ENCODE measurements around the gene CLDN6.

CLDN6 gene

DNA sequence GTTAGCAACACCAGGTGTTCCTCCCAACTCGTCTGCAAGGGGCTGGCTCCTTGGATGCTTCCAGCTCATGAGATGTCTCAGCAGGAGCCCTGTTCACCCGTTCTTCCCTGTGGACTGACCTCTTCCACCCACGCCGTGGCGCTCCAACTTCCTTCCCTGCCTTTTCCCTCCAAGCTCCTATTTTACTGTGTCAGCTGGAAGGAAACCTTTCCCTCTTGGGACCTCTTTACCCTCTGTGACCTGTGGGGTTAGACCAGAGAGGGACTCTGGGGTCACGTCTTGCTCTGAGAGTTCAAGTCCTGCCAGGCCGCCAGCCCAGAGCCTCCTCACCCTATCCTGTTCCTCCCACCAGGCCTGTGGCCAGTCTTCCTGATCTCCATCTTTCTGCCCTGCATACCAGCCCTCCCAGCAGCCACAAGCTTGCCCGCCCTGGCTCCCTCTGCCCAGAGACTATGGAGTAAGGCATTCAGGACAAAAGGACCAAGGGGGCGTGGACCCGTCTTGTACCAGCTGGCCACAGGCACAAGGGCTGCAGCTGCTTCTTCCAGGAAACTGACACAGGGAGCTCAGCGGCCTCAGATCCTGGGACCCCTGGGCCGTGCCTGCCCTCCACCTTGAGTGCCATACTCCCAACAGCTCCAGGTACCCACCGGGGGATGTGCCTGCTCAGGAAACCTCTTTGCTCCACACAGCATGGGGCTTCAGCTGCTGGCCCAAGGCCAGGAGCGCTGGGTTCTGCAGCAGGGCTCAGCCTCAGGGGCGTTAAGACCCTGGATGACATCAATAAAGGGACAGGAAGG lies 45.8 kb downstream of the CLDN6 start:
- DNase-seq (ENCODE audit: low read depth, low spot score), result no peak

DNA sequence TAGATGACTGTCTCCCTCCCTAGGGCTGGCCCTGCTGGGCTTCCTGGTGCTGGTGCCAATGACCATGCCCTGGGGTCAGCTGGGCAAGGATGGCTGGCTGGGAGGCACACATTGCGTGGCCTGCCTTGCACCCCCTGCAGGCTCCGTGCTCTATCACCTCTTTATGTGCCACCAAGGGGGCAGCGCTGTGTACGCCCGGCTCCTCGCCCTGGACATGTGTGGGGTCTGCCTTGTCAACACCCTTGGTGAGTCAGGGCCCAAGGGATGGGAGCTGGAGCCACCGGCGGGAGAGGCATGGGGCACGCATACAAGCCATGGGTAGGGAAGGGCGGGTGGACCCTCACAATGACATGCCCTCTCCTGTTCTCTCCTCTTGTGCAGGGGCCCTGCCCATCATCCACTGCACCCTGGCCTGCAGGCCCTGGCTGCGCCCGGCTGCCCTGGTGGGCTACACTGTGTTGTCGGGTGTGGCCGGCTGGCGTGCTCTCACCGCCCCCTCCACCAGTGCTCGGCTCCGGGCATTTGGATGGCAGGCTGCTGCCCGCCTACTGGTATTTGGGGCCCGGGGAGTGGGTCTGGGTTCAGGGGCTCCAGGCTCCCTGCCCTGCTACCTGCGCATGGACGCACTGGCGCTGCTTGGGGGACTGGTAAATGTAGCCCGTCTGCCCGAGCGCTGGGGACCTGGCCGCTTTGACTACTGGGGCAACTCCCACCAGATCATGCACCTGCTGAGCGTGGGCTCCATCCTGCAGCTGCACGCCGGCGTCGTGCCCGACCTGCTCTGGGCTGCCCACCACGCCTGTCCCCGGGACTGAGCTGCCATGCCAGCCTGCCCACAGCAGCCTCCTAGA lies 46.6 kb downstream of the CLDN6 start:
- no peak for DNase-seq (ENCODE audit: low read depth, low spot score)

DNA sequence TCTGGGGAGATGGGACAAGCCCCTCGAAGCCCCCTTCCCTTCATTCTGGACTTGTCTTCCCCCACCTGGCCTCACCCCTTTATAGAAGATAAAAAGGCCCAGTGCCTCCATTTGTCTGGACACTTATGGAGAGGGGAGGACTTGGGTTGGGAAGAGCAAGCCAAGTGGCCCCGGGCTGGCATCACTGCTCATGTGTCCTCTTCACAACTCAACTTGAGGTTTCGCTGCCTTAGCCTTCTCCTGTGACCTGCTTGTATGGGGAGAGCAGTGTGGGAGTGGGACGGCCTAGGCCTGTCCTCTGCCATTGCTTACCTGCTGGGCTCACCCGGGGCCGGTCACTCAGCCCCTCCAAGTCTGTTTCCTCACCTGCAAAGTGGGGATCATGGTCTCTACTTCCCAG lies 47.4 kb downstream of the CLDN6 start:
- no peak for DNase-seq (ENCODE audit: low read depth, low spot score)

DNA sequence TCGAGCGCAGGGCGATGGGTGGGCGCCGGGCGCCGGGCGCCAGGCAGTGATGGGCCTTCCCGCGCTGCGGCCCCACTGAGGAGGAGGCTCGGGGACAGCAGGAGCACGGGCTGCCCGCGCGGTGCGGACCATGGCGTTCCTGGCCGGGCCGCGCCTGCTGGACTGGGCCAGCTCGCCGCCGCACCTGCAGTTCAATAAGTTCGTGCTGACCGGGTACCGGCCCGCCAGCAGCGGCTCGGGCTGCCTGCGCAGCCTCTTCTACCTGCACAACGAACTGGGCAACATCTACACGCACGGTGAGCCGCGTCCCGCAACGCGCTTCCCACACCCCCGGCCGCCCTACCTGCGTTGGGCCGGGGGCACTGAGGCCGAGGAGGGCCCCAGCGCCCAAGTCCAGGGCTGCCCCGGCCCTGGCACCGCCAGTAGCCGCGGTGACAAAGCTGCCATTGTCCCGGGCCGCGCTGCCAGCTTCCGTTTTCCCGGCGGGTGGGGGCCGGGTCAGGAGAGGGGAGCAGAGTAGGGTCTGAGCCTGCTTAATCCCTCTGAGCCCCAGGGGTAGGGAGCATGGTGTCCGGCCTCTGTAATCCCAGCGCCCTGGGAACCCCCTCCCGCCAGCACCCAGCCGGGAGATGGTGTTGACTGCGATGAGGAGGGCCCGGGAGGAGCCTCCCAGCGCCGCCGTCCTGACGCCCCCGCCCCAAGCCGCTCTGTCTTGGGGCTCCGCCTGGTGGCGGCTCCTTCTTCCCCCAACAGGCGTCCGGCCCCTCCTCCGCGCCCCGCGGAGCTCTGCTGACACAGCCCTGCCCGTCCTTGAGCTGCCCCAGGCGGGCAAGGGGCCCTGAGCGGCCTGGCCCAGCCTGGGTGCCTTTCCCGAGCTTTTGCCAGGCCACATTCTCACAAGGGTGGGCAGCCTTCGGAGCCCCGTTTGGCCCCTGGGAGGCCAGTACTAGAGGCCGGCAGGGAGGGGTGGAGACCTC lies 48.1 kb downstream of the CLDN6 start:
- peak; percentile 41 for DNase-seq (ENCODE audit: low read depth, low spot score)

DNA sequence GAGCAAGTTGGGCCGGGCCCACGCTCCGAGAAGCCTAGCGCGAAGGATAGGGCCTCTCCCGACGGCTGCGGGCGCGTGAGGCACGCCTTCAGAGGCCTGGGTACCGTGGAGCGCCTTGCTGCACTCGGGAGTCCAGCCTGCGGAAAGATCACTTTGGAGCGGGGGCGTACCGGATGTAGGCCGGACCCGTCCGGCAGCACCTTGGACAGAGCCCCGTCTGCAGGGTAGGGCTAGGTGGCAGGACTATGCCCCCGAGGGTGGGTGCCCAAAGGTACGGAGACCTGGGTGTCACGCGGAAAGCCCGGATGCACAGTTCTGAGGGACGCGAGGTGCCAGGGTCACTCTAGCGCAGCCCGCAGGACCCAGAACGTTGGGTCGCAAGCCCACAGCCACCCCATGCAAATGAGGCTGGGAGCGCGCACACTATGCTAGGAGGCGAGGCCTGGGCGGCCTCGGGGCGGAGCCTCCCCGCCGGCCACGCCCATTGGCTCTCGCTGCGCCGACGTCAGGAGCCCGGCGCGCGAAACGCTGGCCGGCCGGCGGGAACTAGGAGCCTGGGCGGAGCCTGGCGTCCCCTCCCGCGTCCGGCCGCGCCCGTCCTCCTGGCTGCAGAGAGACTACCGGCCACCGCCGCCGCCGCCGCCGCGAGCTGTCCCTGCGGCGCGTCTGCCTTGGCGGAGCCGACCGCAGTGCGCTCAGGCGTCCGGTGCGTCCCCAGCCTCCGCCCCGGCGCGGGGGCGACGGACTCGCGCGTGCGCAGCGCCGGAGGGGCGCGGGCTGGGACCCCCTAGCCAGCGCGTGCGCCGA lies 49.0 kb downstream of the CLDN6 start, which contains the start of gene PAQR4:
TSS of gene PAQR4 (plus strand) at position 611 of the 807 bp plus-strand sequence. CDS start 327 bp downstream, outside the sequence.
- peak; percentile 48 for DNase-seq (ENCODE audit: low read depth, low spot score)

DNA sequence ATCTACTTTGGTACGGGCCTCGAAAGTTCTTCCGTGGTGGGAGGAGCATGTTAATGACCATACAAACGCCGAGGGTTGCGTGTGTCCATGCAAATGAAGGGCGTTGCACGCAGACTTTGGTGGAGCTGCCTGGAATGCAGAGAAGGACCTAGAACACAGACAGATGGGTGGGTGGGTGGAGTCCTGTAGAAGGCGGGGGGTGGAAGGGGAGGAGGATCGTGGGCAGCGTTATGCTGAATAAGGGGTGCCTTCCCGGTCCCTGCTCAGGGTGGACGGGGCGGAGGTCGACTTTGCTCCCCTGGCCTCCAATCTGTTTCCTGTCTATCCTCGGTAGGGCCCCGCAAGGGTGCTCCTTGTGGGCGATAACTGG lies 49.6 kb downstream of the CLDN6 start:
- DNase-seq (ENCODE audit: low read depth, low spot score), result no peak

DNA sequence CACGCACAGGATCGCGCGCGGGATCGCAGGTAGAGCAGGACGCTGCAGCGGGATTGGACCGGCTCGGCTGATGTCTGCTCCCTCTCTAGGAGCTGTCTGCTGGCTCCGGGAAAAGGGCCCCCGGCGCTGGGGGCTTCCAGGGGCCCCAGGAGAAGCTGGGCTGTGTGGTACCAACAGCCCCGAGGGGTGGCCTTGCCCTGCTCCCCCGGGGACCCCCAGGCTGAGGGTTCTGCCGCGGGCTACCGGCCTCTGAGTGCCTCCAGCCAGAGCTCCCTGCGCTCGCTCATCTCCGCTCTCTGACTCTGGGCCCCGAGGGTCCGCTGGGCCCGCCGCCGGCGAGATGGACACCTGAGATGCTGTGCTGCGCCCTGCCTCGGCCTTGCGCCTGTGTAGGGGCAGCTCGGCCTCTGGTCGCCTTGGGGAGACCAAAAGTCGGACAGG lies 50.2 kb downstream of the CLDN6 start:
- DNase-seq (ENCODE audit: low read depth, low spot score), result no peak

DNA sequence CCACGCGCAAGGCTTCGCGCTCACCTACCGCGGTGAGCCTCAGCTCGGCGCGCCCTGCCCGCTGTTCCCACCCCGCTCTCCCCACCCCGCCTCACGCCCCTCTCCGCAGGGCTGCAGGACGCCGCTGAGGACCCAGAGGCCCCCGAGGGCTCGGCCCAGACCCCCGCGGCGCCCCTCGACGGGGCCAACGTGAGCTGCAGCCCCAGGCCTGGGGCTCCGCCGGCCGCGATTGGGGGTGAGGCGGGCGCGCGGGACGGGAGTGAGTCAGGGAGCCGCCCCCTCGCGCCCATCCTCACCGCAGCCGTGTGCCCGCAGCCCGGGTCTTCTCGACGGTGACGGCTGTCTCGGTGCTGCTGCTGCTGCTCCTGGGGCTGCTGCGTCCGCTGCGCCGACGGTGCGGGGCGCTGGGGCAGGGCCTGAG lies 50.8 kb downstream of the CLDN6 start:
- DNase-seq (ENCODE audit: low read depth, low spot score), result no peak

DNA sequence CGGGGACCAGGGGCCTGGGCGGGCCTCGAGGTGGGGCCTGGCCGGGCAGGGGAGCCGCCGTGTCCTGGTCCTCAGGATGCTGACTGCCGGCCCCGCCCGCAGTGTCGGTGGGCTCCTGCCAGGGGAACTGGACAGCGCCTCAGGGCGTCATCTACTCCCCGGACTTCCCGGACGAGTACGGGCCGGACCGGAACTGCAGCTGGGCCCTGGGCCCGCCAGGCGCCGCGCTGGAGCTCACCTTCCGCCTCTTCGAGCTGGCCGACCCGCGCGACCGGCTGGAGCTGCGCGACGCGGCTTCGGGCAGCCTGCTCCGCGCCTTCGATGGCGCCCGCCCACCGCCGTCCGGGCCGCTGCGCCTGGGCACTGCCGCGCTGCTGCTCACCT lies 51.2 kb downstream of the CLDN6 start:
- DNase-seq (ENCODE audit: low read depth, low spot score), result no peak

DNA sequence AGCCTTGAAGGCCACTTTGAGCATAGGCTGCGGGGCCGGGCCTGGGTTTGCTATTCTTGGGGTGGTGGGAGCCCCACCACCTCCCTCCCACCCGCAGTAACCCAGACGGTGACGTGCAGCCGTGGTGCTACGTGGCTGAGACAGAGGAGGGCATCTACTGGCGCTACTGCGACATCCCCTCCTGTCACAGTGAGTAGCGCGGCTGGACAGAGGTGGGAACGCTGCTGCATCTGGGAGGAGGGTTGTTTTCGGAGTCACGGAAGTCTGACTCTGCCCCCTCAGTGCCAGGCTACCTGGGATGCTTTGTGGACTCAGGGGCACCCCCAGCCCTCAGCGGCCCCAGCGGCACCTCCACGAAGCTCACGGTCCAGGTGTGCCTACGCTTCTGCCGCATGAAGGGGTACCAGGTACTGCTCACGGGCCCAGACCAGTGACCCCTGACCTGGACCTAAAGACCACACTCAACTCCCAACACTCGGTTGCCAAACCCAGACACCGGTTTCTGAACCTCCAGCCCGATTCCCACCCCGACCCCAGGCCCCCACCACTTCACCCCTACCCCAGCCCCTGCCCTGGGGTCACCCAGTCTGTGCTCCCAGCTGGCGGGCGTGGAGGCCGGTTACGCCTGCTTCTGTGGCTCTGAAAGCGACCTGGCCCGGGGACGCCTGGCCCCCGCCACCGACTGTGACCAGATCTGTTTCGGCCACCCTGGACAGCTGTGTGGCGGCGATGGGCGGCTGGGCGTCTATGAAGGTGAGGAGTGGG lies 51.8 kb downstream of the CLDN6 start:
- no peak for DNase-seq (ENCODE audit: low read depth, low spot score)

Data from activated CD4-positive, CD25-positive, alpha-beta regulatory T cell treated with anti-CD3 and anti-CD28 coated beads, Interleukin-2, amount 50 U/mL, for 16 hours (primary cell).